Esophagus squamous epithelium (tissue), 5 donors: Measurements from ENCODE around the gene FGF8. TPM values are rescaled to one million over a fixed set of nuclear protein-coding genes. Genes with fewer than 3 reads are reported as not detected.
A peak's percentile ranks its signal among the peaks of the same experiment; 100 is the strongest.

ENCODE experiments used
- DNase-seq: peaks from one replicate; lab custom pipeline; 2025; lab: John Stamatoyannopoulos, UW
- H3K27ac ChIP-seq, 4 donors: fragments of 200-600 bp; sonication (generic); one replicate each; pipeline ENCODE4 v1.5.1; 2016 to 2019; ENCODE audit warnings: mild to moderate bottlenecking in 1 of 4
- H3K27me3 ChIP-seq, 4 donors: fragments of 200-600 bp; sonication (generic); 1 replicate in 3 of 4; 2 replicates in 1 of 4; pipeline versions ENCODE4 v1.5.1 to v1.6.0; 2017 to 2021; ENCODE audit warnings: antibody characterized with exemption in 1 of 4
- H3K36me3 ChIP-seq, 3 donors: fragments of 200-600 bp; sonication (generic); one replicate each; pipeline ENCODE4 v1.5.1; 2016 to 2019
- H3K4me1 ChIP-seq, 3 donors: fragments of 200-600 bp; sonication (generic); one replicate each; pipeline ENCODE4 v1.5.1; 2017 to 2019
- H3K4me3 ChIP-seq, 4 donors: fragments of 200-600 bp; sonication (generic); 1 replicate in 3 of 4; 2 replicates in 1 of 4; pipeline ENCODE4 v1.5.1; 2016 to 2019; ENCODE audit warnings: mild to moderate bottlenecking in 2 of 4, moderate library complexity in 1 of 4
- H3K9me3 ChIP-seq, 3 donors: fragments of 200-600 bp; sonication (generic); one replicate each; pipeline ENCODE4 v1.5.1; 2016 to 2019
- POLR2A ChIP-seq, 4 donors: fragments of 450-650 bp; IDR thresholded peaks; one replicate each; pipeline ENCODE4 v1.6.1; 2017; ENCODE audit warnings: antibody characterized with exemption in 4 of 4, mild to moderate bottlenecking in 4 of 4, moderate library complexity in 3 of 4
- WGBS, 2 donors: methylation state at CpG; one replicate each; pipeline ENCODE4 v1.1.5; 2018; 5-methylcytosine and 5-hydroxymethylcytosine counted together
- intact Hi-C: fragments of 100-400 bp; cut with DNase I; formaldehyde crosslinking; loops from one replicate; pipeline ENCODE4 v1.15.0; 2022
- total RNA-seq, 4 donors: library from RNA; depleted of rRNA; stranded (reverse); fragments of >200 nt; gene quantifications; one replicate each; pipeline ENCODE4 v1.1.0, GENCODE V29; 2016
- TF ChIP-seq, protein P1 (sequence below), 6 experiments: fragments of 450-650 bp in 4 of 6; fragments of 200-600 bp in 2 of 6; sonication (generic) in 2 of 6; IDR thresholded peaks; one replicate each; pipeline ENCODE4 v1.5.1; 2016 to 2019; ENCODE audit warnings: antibody characterized with exemption in 6 of 6, mild to moderate bottlenecking in 4 of 6, moderate library complexity in 4 of 6
- donor health status: DM: yes; HTN: yes; CAD: no.

The FGF8 gene, protein sequence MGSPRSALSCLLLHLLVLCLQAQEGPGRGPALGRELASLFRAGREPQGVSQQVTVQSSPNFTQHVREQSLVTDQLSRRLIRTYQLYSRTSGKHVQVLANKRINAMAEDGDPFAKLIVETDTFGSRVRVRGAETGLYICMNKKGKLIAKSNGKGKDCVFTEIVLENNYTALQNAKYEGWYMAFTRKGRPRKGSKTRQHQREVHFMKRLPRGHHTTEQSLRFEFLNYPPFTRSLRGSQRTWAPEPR
- not detected for total RNA-seq

DNA sequence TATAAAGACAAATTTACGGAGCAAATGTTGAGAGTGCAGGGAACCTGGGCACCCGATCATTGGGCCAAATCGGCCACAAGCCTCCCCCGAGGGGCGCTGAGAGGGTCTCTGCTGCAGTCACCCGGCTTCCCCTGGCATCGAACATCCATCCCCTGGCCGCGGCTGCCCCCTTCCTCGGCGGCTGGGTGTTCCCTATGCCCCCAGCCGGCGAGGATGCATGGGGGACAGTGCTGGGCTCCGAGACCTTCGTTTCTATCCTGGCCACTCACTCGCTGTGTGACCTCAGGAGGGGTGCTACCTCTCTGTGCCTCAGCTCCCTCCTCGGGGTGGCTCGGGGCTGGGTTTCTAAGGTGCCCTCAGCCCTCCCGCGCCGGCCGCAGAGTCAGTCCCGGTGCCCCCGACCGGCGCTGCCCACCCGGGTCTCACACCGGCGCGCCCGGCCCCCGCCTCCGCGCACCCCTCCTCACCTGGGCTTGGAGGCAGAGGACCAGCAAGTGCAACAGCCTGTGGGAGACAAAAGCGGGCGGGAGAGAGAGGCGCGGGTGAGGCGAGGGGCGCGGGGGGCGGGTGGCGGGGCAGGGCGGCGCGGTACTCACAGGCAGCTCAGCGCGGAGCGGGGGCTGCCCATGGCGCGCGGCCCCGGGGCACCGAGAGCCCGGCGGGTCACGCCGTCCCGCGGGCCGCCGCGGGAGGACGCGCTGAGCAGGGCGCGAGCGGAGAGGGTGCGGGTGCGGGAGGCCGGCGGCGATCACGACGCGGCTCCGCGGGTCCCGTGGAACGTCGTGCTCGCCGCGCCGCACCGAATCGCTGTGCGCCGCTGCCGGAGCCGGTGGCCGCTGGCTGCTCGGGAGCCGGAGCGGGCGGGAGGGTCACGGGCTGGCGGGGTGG, at the start of gene FGF8:
Gene FGF8 (minus strand): TSS at position 842 of the 888 bp plus-strand sequence. CDS start 214 bp downstream, at position 628.
- no peaks in the 10 kb centered on the region for H3K36me3 ChIP-seq
- peak within 1 kb of the TSS in 2 of 4 donors; percentile 39 to 61 for H3K4me3 ChIP-seq
- DNase-seq: no peak
- intact Hi-C loops: loop anchor here (5.0 kb wide), 1 partner anchor 173 kb away; no protein-coding TSS in a partner anchor
- WGBS, 2 donors: 0% methylated on average over 2 of the region's 98 CpGs; no CpG with 5 or more reads in 1 of the 2 donors
- no peak for TF ChIP-seq POLR2A (IDR thresholded peaks at IDR 0.05)
- TF ChIP-seq, protein P1, sequence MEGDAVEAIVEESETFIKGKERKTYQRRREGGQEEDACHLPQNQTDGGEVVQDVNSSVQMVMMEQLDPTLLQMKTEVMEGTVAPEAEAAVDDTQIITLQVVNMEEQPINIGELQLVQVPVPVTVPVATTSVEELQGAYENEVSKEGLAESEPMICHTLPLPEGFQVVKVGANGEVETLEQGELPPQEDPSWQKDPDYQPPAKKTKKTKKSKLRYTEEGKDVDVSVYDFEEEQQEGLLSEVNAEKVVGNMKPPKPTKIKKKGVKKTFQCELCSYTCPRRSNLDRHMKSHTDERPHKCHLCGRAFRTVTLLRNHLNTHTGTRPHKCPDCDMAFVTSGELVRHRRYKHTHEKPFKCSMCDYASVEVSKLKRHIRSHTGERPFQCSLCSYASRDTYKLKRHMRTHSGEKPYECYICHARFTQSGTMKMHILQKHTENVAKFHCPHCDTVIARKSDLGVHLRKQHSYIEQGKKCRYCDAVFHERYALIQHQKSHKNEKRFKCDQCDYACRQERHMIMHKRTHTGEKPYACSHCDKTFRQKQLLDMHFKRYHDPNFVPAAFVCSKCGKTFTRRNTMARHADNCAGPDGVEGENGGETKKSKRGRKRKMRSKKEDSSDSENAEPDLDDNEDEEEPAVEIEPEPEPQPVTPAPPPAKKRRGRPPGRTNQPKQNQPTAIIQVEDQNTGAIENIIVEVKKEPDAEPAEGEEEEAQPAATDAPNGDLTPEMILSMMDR (IDR thresholded peaks at IDR 0.05): no peak
- H3K27ac ChIP-seq: no peak within 1 kb of the TSS
- H3K27me3 ChIP-seq: peaks cover 32 to 93% (median 40%) of the 10 kb centered on the region in 4 donors
- H3K4me1 ChIP-seq: peaks cover 28 to 58% (median 33%) of the 10 kb centered on the region in 3 donors
- no peaks in the 10 kb centered on the region for H3K9me3 ChIP-seq

DNA sequence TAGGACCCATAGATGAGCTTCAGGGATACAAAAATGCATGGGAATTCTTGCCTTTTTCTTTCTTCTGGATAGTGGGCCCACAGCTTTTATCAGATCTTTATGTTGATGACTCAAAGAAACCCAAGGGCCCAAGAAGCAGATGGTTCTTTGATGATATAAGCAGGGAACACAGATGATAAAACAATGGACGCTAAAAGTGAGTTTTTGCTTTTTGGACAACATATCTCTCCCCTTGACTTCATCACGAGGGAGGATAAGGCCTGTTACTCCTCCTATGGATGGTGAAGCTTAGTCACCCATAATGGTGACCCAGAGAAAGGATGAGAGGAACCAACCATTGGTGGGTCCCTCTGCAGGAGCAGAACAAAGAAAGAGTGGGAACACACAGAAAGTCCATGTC, 48.8 kb upstream of the FGF8 start:
- Histone ChIP-seq H3K36me3 (peaks cover 0 to 18% (median 0%) of the 10 kb centered on the region in 3 donors), H3K27ac (no peak overlapping the region), H3K4me1 (peaks cover 1 to 14% (median 6%) of the 10 kb centered on the region in 3 donors), H3K9me3 (no peaks in the 10 kb centered on the region), H3K4me3 (no peak overlapping the region), H3K27me3 (no peaks in the 10 kb centered on the region)
- TF ChIP-seq, protein P1 (IDR thresholded peaks at IDR 0.05): no peak
- no peak for TF ChIP-seq POLR2A (IDR thresholded peaks at IDR 0.05)
- intact Hi-C loops: no loop called here
- 90 to 96% methylated on average over 2 of the region's 2 CpGs for WGBS, 2 donors
- DNase-seq: no peak

DNA sequence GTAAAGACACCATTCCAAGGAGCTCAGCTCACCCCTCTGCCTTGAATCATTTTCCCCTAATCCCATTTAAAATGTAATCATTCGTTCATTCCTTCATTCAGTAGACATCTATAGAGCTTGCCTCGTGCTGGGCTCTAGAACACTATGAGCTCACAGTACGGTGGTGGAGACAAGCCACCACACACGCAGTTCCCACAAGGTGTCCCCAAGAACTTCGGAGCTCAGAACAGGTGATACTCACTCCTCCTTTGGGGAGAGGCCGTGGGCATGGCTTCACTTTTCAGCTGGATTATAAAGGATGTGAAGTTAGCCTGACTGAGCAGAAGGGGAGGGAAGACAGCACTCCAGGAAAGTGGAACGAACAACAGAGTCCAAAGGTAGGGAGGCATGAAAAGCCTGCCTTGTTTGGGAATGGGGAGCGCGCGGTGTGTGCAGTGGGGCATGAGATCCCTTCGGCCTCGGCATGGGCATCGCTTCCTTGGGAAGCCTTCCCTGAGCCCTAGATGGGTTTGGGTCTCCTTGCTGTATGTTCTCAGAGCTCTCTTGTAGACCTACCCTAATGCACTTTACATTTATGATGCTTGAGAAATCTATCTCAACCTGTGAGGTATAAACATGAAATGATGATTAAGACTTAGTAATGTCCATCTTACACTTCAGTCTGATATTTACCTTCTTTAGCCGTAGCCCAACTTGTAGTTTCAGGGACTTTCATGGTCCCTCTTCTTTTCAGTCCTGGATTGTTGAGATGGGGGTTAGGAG, 43.1 kb upstream of the FGF8 start:
- no peak for DNase-seq

DNA sequence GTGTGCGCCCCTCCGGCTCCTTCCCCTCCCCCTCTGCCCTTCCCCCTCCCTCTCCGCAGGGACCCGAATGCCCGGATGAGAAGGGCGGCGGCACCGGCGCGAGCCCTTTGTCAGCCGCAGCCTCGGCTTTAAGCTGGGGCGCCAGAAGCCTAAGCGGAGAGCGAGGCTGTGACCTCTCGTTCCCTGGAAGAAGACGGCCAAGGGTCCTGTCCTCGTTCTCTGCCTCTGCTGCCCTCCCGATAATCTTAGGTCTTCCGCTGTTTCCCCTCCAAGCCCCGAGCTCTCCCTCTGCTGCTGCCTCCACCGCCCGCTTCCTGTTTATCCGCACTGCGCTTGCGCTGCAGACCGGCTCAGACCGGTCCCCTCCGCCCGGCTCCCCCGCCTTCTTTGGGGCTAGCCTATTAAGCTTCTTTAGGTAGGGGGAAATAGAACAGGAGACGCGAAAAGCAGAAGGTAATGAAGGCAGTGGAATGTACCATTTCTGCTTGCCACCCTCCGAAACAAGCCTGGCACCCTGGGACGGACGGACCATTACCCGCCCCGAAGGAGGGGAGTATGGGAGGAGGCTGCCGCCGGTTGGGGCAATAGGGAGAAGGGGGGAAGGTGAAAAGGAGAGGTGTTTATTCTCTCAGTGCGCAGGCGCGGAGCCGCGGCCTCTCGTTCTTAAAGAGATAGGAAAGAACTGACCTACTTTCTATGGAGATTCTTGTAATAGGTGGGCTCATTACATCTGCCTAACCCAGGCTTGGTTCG, 42.4 kb upstream of the FGF8 start, which contains the start of gene OGA:
Gene OGA (minus strand): TSS at position 326 of the 753 bp plus-strand sequence. CDS start 422 bp downstream, outside the sequence.
- DNase-seq: peak; percentile 94
- Histone ChIP-seq H3K27ac (peak within 1 kb of the TSS; percentile 93 to 98 (median 96)), H3K4me1 (peaks cover 21 to 44% (median 28%) of the 10 kb centered on the region in 3 donors), H3K27me3 (no peaks in the 10 kb centered on the region), H3K36me3 (peaks cover 0 to under 1% (median 0%) of the 10 kb centered on the region in 3 donors), H3K9me3 (no peaks in the 10 kb centered on the region), H3K4me3 (peak within 1 kb of the TSS; percentile 82 to 99 (median 92))
- 0 to 1% methylated on average over 17 to 29 of the region's 47 CpGs for WGBS, 2 donors
- TF ChIP-seq POLR2A (IDR thresholded peaks at IDR 0.05): peak in 3 of 4 donors; percentile 95 to 100 (median 99)
- TF ChIP-seq, protein P1 (IDR thresholded peaks at IDR 0.05): peak in 2 of 6 experiments; percentile 24 to 38
- intact Hi-C loops: no loop called here

More for the DNA sequence above, 43.1 kb upstream of the FGF8 start:
- H3K4me3 ChIP-seq: peak overlapping the region; percentile 23 to 99 (median 84)
- WGBS, 2 donors: 15 to 28% methylated on average over 10 to 13 of the region's 14 CpGs
- no peaks in the 10 kb centered on the region for H3K36me3 ChIP-seq
- TF ChIP-seq, protein P1 (IDR thresholded peaks at IDR 0.05): no peak
- no peak for TF ChIP-seq POLR2A (IDR thresholded peaks at IDR 0.05)
- H3K4me1 ChIP-seq: peaks cover 21 to 37% (median 23%) of the 10 kb centered on the region in 3 donors
- peak overlapping the region; percentile 93 to 98 (median 96) for H3K27ac ChIP-seq
- no peaks in the 10 kb centered on the region for H3K9me3 ChIP-seq
- intact Hi-C loops: no loop called here
- no peaks in the 10 kb centered on the region for H3K27me3 ChIP-seq
